Neural progenitor cell (in vitro differentiated cells): ENCODE data around the gene TNFSF11. TPM values are rescaled to one million over a fixed set of nuclear protein-coding genes. Genes with fewer than 3 reads are reported as not detected.

Source experiments
- DNase-seq: peaks from one replicate; pipeline ENCODE4 v3.0.0-alpha.2; 2016; ENCODE audit warnings: low spot score
- H2AFZ ChIP-seq: fragments of 200-600 bp; sonication (generic); replicated peaks from 2 replicates; pipeline ENCODE4 v1.6.1; 2016; ENCODE audit warnings: antibody characterized with exemption
- H3F3A ChIP-seq: fragments of 200-600 bp; sonication (generic); 2 replicates; pipeline ENCODE4 v1.6.1; 2016; ENCODE audit warnings: antibody characterized with exemption, low read depth
- H3K27ac ChIP-seq: fragments of 200-600 bp; sonication (generic); 2 replicates; pipeline ENCODE4 v1.5.1; 2016; ENCODE audit warnings: mild to moderate bottlenecking
- H3K27me3 ChIP-seq: fragments of 200-600 bp; sonication (generic); 2 replicates; pipeline ENCODE4 v1.6.1; 2016; ENCODE audit warnings: mild to moderate bottlenecking, moderate library complexity
- H3K36me3 ChIP-seq: fragments of 200-600 bp; sonication (generic); 2 replicates; pipeline ENCODE4 v1.5.1; 2016
- H3K4me1 ChIP-seq: fragments of 200-600 bp; sonication (generic); 2 replicates; pipeline ENCODE4 v1.6.1; 2016; ENCODE audit warnings: mixed run types
- H3K4me2 ChIP-seq: fragments of 200-600 bp; sonication (generic); 2 replicates; pipeline ENCODE4 v1.6.1; 2016
- H3K4me3 ChIP-seq: fragments of 200-600 bp; sonication (generic); 2 replicates; pipeline ENCODE4 v1.5.1; 2016
- H3K79me2 ChIP-seq: fragments of 200-600 bp; sonication (generic); 2 replicates; pipeline ENCODE4 v1.6.1; 2016; ENCODE audit warnings: low read depth
- H3K9ac ChIP-seq: fragments of 200-600 bp; sonication (generic); 2 replicates; pipeline ENCODE4 v1.6.1; 2016
- H3K9me3 ChIP-seq: fragments of 200-600 bp; sonication (generic); 2 replicates; pipeline ENCODE4 v1.5.1; 2016; ENCODE audit warnings: low read depth
- H4K20me1 ChIP-seq: fragments of 200-600 bp; sonication (generic); 2 replicates; pipeline ENCODE4 v1.6.1; 2016; ENCODE audit warnings: low read depth
- H3K27ac Mint-ChIP-seq: 3 replicates; pipeline ENCODE4 v1.8.0; 2021; ENCODE audit warnings: mixed read lengths
- H3K27me3 Mint-ChIP-seq: 2 replicates; pipeline ENCODE4 v1.8.0; 2022; ENCODE audit warnings: low read depth, mild to moderate bottlenecking, inconsistent platforms, moderate library complexity, mixed read lengths; ENCODE audit not compliant: insufficient read depth
- H3K36me3 Mint-ChIP-seq: 3 replicates; pipeline ENCODE4 v1.8.0; 2021; ENCODE audit warnings: mixed read lengths
- H3K4me1 Mint-ChIP-seq: 3 replicates; pipeline ENCODE4 v1.8.0; 2021; ENCODE audit warnings: mixed read lengths
- H3K4me3 Mint-ChIP-seq: 3 replicates; pipeline ENCODE4 v1.8.0; 2021; ENCODE audit warnings: mild to moderate bottlenecking, moderate library complexity, mixed read lengths
- H3K9me3 Mint-ChIP-seq: 3 replicates; pipeline ENCODE4 v1.8.0; 2020; ENCODE audit warnings: mixed read lengths
- EZH2 ChIP-seq: fragments of 200-600 bp; sonication (generic); IDR thresholded peaks from 2 replicates; pipeline ENCODE4 v1.6.1; 2017; ENCODE audit warnings: antibody characterized with exemption, mild to moderate bottlenecking, moderate library complexity
- EZH2phosphoT487 ChIP-seq: fragments of 200-600 bp; sonication (generic); IDR thresholded peaks from 2 replicates; pipeline ENCODE4 v1.6.1; 2017; ENCODE audit warnings: antibody characterized with exemption
- total RNA-seq: library from RNA; depleted of rRNA; stranded (reverse); fragments of >200 nt; gene quantifications from 2 replicates; pipeline ENCODE4 v1.2.3, GENCODE V29; 2015; ENCODE audit warnings: low replicate concordance
- TF ChIP-seq, protein P1 (sequence below): fragments of 200-600 bp; sonication (generic); IDR thresholded peaks from 2 replicates; pipeline ENCODE4 v1.5.1; 2017; ENCODE audit warnings: antibody characterized with exemption, mild to moderate bottlenecking

The TNFSF11 gene
- total RNA-seq, 1 donor from 2014 or later: 0.21 TPM

DNA sequence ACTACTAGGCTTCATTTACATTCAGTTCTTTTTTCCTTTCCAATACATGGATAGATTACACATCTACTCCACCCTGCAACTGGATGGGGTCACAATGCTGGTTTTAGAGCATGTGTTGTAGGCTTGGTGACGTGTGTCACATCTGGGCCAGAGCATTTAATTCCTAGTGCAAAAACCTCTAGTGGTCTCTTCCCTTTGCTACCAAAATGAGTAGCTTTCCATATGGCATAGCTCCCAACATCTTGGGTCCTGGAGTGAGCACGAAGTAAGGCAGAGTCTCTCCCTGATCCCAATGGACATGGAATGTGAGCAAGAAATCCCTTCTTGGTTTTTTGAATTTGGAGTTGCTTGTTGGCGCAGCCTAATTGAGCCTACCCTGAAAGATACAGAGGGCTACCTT, 51.7 kb downstream of the TNFSF11 start:
- Histone ChIP-seq H3K4me1 (no peaks in the 10 kb centered on the region), H3K4me2 (no peak overlapping the region), H3K9ac (no peak overlapping the region), H3K36me3 (no peaks in the 10 kb centered on the region), H3K4me3 (no peak overlapping the region), H4K20me1 (no peaks in the 10 kb centered on the region), H3K27me3 (no peaks in the 10 kb centered on the region), H3F3A (no peaks in the 10 kb centered on the region), H3K27ac (no peak overlapping the region), H3K9me3 (no peaks in the 10 kb centered on the region), H2AFZ (no peak overlapping the region), H3K79me2 (no peaks in the 10 kb centered on the region)
- no peak overlapping the region for H3K4me3 Mint-ChIP-seq
- no peak overlapping the region for H3K27ac Mint-ChIP-seq
- no peak for DNase-seq
- no peaks in the 10 kb centered on the region for H3K27me3 Mint-ChIP-seq
- no peaks in the 10 kb centered on the region for H3K36me3 Mint-ChIP-seq
- no peaks in the 10 kb centered on the region for H3K9me3 Mint-ChIP-seq
- H3K4me1 Mint-ChIP-seq: no peaks in the 10 kb centered on the region
- TF ChIP-seq EZH2 (no peak), EZH2phosphoT487 (no peak)
- TF ChIP-seq, protein P1, sequence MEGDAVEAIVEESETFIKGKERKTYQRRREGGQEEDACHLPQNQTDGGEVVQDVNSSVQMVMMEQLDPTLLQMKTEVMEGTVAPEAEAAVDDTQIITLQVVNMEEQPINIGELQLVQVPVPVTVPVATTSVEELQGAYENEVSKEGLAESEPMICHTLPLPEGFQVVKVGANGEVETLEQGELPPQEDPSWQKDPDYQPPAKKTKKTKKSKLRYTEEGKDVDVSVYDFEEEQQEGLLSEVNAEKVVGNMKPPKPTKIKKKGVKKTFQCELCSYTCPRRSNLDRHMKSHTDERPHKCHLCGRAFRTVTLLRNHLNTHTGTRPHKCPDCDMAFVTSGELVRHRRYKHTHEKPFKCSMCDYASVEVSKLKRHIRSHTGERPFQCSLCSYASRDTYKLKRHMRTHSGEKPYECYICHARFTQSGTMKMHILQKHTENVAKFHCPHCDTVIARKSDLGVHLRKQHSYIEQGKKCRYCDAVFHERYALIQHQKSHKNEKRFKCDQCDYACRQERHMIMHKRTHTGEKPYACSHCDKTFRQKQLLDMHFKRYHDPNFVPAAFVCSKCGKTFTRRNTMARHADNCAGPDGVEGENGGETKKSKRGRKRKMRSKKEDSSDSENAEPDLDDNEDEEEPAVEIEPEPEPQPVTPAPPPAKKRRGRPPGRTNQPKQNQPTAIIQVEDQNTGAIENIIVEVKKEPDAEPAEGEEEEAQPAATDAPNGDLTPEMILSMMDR: no peak

DNA sequence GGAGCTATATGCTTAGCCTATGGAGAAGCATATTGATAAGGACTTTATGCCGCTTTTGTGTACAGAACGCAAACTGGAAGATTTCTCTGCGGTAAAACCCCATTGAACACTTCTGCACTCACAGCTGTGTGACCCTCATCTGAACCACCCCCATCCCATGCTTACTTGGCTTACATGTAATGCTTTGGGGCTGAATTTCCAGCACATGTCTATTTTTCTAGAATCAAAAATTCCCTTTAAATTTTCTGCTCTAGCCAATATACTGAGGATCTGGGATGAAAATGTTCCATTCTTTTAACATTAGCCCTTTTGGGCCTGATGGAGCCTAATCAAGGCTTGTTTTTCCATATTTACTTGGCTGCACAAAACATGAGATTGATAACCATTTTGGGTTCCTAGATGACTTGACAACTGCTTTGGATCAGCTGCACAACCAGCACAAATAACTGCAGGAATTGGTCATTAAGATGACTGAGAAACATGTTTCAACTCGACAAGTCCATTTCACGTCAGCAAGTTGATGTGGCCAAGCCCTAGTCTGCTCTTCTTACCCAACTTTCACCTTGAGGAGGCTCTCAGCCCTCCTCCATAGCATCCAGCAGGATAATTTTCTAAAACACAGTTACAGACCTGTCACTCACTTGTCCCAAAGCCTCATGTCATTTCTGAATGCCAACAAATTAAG, 52.4 kb downstream of the TNFSF11 start:
- H3K4me3 ChIP-seq: no peak overlapping the region
- H3K4me2 ChIP-seq: no peak overlapping the region
- TF ChIP-seq EZH2phosphoT487: no peak
- no peak for TF ChIP-seq EZH2
- TF ChIP-seq, protein P1: no peak
- Mint-ChIP-seq H3K36me3 (no peaks in the 10 kb centered on the region), H3K4me3 (no peak overlapping the region), H3K27ac (no peak overlapping the region), H3K27me3 (no peaks in the 10 kb centered on the region), H3K4me1 (no peaks in the 10 kb centered on the region), H3K9me3 (no peaks in the 10 kb centered on the region)
- no peaks in the 10 kb centered on the region for H3F3A ChIP-seq
- no peak overlapping the region for H3K9ac ChIP-seq
- no peak overlapping the region for H2AFZ ChIP-seq
- H4K20me1 ChIP-seq: no peaks in the 10 kb centered on the region
- no peak overlapping the region for H3K27ac ChIP-seq
- DNase-seq: no peak
- H3K27me3 ChIP-seq: no peaks in the 10 kb centered on the region
- no peaks in the 10 kb centered on the region for H3K36me3 ChIP-seq
- no peaks in the 10 kb centered on the region for H3K4me1 ChIP-seq
- H3K79me2 ChIP-seq: no peaks in the 10 kb centered on the region
- H3K9me3 ChIP-seq: no peaks in the 10 kb centered on the region

DNA sequence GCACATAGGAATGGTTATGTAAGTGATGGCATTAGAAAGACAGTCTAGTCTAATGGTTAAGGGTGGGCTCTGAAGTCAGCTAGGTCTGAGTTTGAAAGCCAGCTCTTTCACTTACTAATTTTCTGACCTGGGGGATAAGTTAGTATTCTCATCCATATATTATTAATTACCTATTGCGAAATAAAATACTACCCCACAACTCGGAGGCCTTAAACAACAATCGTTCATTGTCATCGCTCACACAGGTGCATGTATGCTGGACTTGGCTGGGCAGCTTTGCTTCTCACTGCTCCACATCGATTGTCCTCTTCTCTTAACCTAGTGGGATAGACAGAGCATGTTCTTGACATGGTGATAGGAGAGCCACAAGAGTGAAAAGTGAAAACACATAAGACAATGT, 54.7 kb downstream of the TNFSF11 start:
- Histone ChIP-seq H4K20me1 (no peaks in the 10 kb centered on the region), H3K27ac (no peak overlapping the region), H3K4me2 (no peak overlapping the region), H3K79me2 (no peaks in the 10 kb centered on the region), H3K27me3 (no peaks in the 10 kb centered on the region), H3K4me1 (no peaks in the 10 kb centered on the region), H3F3A (no peaks in the 10 kb centered on the region), H2AFZ (no peak overlapping the region), H3K36me3 (no peaks in the 10 kb centered on the region), H3K9me3 (no peaks in the 10 kb centered on the region), H3K9ac (no peak overlapping the region), H3K4me3 (no peak overlapping the region)
- TF ChIP-seq EZH2phosphoT487 (no peak), EZH2 (no peak)
- TF ChIP-seq, protein P1: no peak
- Mint-ChIP-seq H3K27ac (no peak overlapping the region), H3K27me3 (no peaks in the 10 kb centered on the region), H3K4me3 (no peak overlapping the region), H3K36me3 (no peaks in the 10 kb centered on the region), H3K4me1 (no peaks in the 10 kb centered on the region), H3K9me3 (no peaks in the 10 kb centered on the region)
- DNase-seq: no peak
